Kidney capillary endothelial cell (primary cell): ENCODE measurements around the gene ARFGAP3.

Experiments
- DNase-seq: peaks from one replicate; pipeline ENCODE4 v3.0.0-alpha.2; 2018; ENCODE audit warnings: low spot score

ARFGAP3 gene

GRCh38 chr22:42883970-42884369 is 26.9 kb upstream of the ARFGAP3 start:
- DNase-seq = no peak

GRCh38 chr22:42883121-42883520 is 26.0 kb upstream of the ARFGAP3 start:
- no peak for DNase-seq

- no peak for DNase-seq
Measured at GRCh38 chr22:42881982-42882656, 25.0 kb upstream of the ARFGAP3 start.

- no peak for DNase-seq
Measured at GRCh38 chr22:42881298-42881697, 24.2 kb upstream of the ARFGAP3 start.

- no peak for DNase-seq
Measured at GRCh38 chr22:42880815-42881214, 23.7 kb upstream of the ARFGAP3 start.

GRCh38 chr22:42879371-42880021 is 22.4 kb upstream of the ARFGAP3 start:
- DNase-seq = no peak

- no peak for DNase-seq
Measured at GRCh38 chr22:42878561-42879305, 21.7 kb upstream of the ARFGAP3 start.

GRCh38 chr22:42877597-42878340 is 20.7 kb upstream of the ARFGAP3 start:
- DNase-seq = no peak

GRCh38 chr22:42877158-42877557 is 20.1 kb upstream of the ARFGAP3 start:
- DNase-seq = no peak

- no peak for DNase-seq
Measured at GRCh38 chr22:42876041-42876440, 19.0 kb upstream of the ARFGAP3 start.

GRCh38 chr22:42874010-42874409 is 16.9 kb upstream of the ARFGAP3 start:
- DNase-seq = no peak

GRCh38 chr22:42873356-42873755 is 16.3 kb upstream of the ARFGAP3 start:
- no peak for DNase-seq

GRCh38 chr22:42872821-42873220 is 15.7 kb upstream of the ARFGAP3 start:
- no peak for DNase-seq

- no peak for DNase-seq
Measured at GRCh38 chr22:42871146-42872050, 14.3 kb upstream of the ARFGAP3 start.

GRCh38 chr22:42869888-42870480 is 12.9 kb upstream of the ARFGAP3 start:
- DNase-seq = no peak

GRCh38 chr22:42869463-42869862 is 12.4 kb upstream of the ARFGAP3 start:
- DNase-seq = no peak

GRCh38 chr22:42868751-42869251 is 11.7 kb upstream of the ARFGAP3 start:
- DNase-seq = no peak

GRCh38 chr22:42866100-42866499 is 9.0 kb upstream of the ARFGAP3 start:
- no peak for DNase-seq

- no peak for DNase-seq
Measured at GRCh38 chr22:42865536-42865935, 8.5 kb upstream of the ARFGAP3 start.

- no peak for DNase-seq
Measured at GRCh38 chr22:42863349-42863961, 6.4 kb upstream of the ARFGAP3 start.
